GM21423 (cell line): Measurements from ENCODE around the gene NRIP1.
"Not testable (repeated sequence)": the region's sequence is repeated elsewhere in the genome, so short reads cannot be mapped to it uniquely, and the experiment has no call there.

Experiments used
- ATAC-seq: cut with Tn5 transposase; IDR thresholded peaks from one replicate; pipeline ENCODE4 v1.9.1; 2021; ENCODE audit warnings: mild to moderate bottlenecking, moderate library complexity; ENCODE audit not compliant: unreplicated experiment

NRIP1 gene

GRCh38 chr21:15039607-15040299, 25.0 kb downstream of the NRIP1 start:
- no peak for ATAC-seq

- no peak for ATAC-seq
Observed at GRCh38 chr21:15037900-15038293, 26.9 kb downstream of the NRIP1 start.

GRCh38 chr21:15037095-15037899, 27.5 kb downstream of the NRIP1 start:
- no peak for ATAC-seq

- no peak for ATAC-seq
Observed at GRCh38 chr21:15036189-15036588, 28.6 kb downstream of the NRIP1 start.

GRCh38 chr21:15034126-15034853, 30.5 kb downstream of the NRIP1 start:
- no peak for ATAC-seq

- no peak for ATAC-seq
Observed at GRCh38 chr21:15031790-15032357, 32.9 kb downstream of the NRIP1 start.

- ATAC-seq = not testable (repeated sequence)
Observed at GRCh38 chr21:15031362-15031761, 33.4 kb downstream of the NRIP1 start.

GRCh38 chr21:15030861-15031260, 33.9 kb downstream of the NRIP1 start:
- not testable (repeated sequence) for ATAC-seq

- ATAC-seq = peak; percentile 59
Observed at GRCh38 chr21:15029077-15029476, 35.7 kb downstream of the NRIP1 start.

- no peak for ATAC-seq
Observed at GRCh38 chr21:15028186-15028585, 36.6 kb downstream of the NRIP1 start.

- ATAC-seq = no peak
Observed at GRCh38 chr21:15027056-15027455, 37.7 kb downstream of the NRIP1 start.

- ATAC-seq = no peak
Observed at GRCh38 chr21:15026370-15026769, 38.4 kb downstream of the NRIP1 start.

- ATAC-seq = no peak
Observed at GRCh38 chr21:15023776-15024175, 41.0 kb downstream of the NRIP1 start.

GRCh38 chr21:15022608-15023261, 42.1 kb downstream of the NRIP1 start:
- no peak for ATAC-seq

- no peak for ATAC-seq
Observed at GRCh38 chr21:15020797-15021196, 44.0 kb downstream of the NRIP1 start.

GRCh38 chr21:15018382-15018781, 46.4 kb downstream of the NRIP1 start:
- no peak for ATAC-seq

GRCh38 chr21:15015622-15016471, 49.0 kb downstream of the NRIP1 start:
- no peak for ATAC-seq

- no peak for ATAC-seq
Observed at GRCh38 chr21:15014221-15014620, 50.6 kb downstream of the NRIP1 start.

GRCh38 chr21:15011967-15012366, 52.8 kb downstream of the NRIP1 start:
- no peak for ATAC-seq

- no peak for ATAC-seq
Observed at GRCh38 chr21:15010645-15011044, 54.2 kb downstream of the NRIP1 start.
